NCI-H2196 (cell line): ENCODE data around the gene CTSL.
"Not testable (repeated sequence)": the region's sequence is repeated elsewhere in the genome, so short reads cannot be mapped to it uniquely, and the experiment has no call there.

Experiments
- DNase-seq: peaks from one replicate; lab custom pipeline; 2025; ENCODE audit not compliant: unreplicated experiment; lab: John Stamatoyannopoulos, UW

The CTSL gene

GRCh38 chr9:87751868-87752267 lies 25.9 kb downstream of the CTSL start:
- no peak for DNase-seq

- no peak for DNase-seq
Measured at GRCh38 chr9:87753313-87753712, 27.4 kb downstream of the CTSL start.

GRCh38 chr9:87758330-87758729 lies 32.4 kb downstream of the CTSL start:
- DNase-seq: not testable (repeated sequence)

- DNase-seq: not testable (repeated sequence)
Measured at GRCh38 chr9:87759980-87760379, 34.1 kb downstream of the CTSL start.

GRCh38 chr9:87760529-87760928 lies 34.6 kb downstream of the CTSL start:
- no peak for DNase-seq

- DNase-seq: no peak
Measured at GRCh38 chr9:87763286-87763685, 37.4 kb downstream of the CTSL start.

GRCh38 chr9:87765521-87765920 lies 39.6 kb downstream of the CTSL start:
- no peak for DNase-seq

GRCh38 chr9:87766697-87767096 lies 40.8 kb downstream of the CTSL start:
- DNase-seq: no peak

GRCh38 chr9:87770616-87771315 lies 44.8 kb downstream of the CTSL start:
- DNase-seq: no peak

- no peak for DNase-seq
Measured at GRCh38 chr9:87771316-87772006, 45.5 kb downstream of the CTSL start.

GRCh38 chr9:87776481-87777379 lies 50.8 kb downstream of the CTSL start:
- DNase-seq: no peak

- DNase-seq: no peak
Measured at GRCh38 chr9:87778996-87779395, 53.1 kb downstream of the CTSL start.
